Spleen (tissue), 11 donors: Measurements from ENCODE around the gene UBASH3B. TPM values are rescaled to one million over a fixed set of nuclear protein-coding genes. Genes with fewer than 3 reads are reported as not detected.

Source experiments
- DNase-seq: peaks from one replicate; pipeline ENCODE4 v3.0.0-alpha.2; 2020
- H3K27ac ChIP-seq, 8 donors: fragments of 200-600 bp; sonication (generic) in 7 of 8; 1 replicate in 4 of 8; 2 replicates in 4 of 8; pipeline versions ENCODE4 v1.5.0 to v1.8.0; 2016 to 2021; ENCODE audit warnings: inconsistent platforms in 4 of 8, mild to moderate bottlenecking in 4 of 8, moderate library complexity in 1 of 8
- H3K27me3 ChIP-seq, 7 donors: fragments of 200-600 bp; sonication (generic) in 6 of 7; replicated peaks in 1 of 7; 1 replicate in 4 of 7; 2 replicates in 3 of 7; pipeline versions ENCODE4 v1.5.0 to v1.8.0; 2016 to 2021; ENCODE audit warnings: inconsistent platforms in 3 of 7, mild to moderate bottlenecking in 1 of 7
- H3K36me3 ChIP-seq, 6 donors: fragments of 200-600 bp; sonication (generic) in 5 of 6; 1 replicate in 4 of 6; 2 replicates in 2 of 6; pipeline versions ENCODE4 v1.5.0 to v1.8.0; 2016 to 2021; ENCODE audit warnings: inconsistent platforms in 2 of 6
- H3K4me1 ChIP-seq, 6 donors: fragments of 200-600 bp; sonication (generic) in 5 of 6; 1 replicate in 3 of 6; 2 replicates in 3 of 6; pipeline versions ENCODE4 v1.5.0 to v1.8.0; 2016 to 2021; ENCODE audit warnings: inconsistent platforms in 3 of 6
- H3K4me3 ChIP-seq, 8 donors: fragments of 200-600 bp; sonication (generic) in 7 of 8; 1 replicate in 4 of 8; 2 replicates in 4 of 8; pipeline versions ENCODE4 v1.5.0 to v1.8.0; 2016 to 2021; ENCODE audit warnings: inconsistent platforms in 4 of 8, mild to moderate bottlenecking in 4 of 8, moderate library complexity in 2 of 8
- H3K9me3 ChIP-seq, 8 donors: fragments of 200-600 bp; sonication (generic) in 7 of 8; 1 replicate in 4 of 8; 2 replicates in 4 of 8; pipeline versions ENCODE4 v1.5.0 to v1.8.0; 2016 to 2021; ENCODE audit warnings: inconsistent platforms in 4 of 8
- CTCF ChIP-seq, 11 experiments: fragments of 200-600 bp in 7 of 11; fragments of 450-650 bp in 4 of 11; sonication (generic) in 4 of 11; IDR thresholded peaks in 8 of 11; conservative IDR thresholded peaks in 3 of 11; 1 replicate in 7 of 11; 2 replicates in 4 of 11; pipeline versions ENCODE4 v1.4.0 to v1.8.0; 2016 to 2021; ENCODE audit warnings: antibody characterized with exemption in 11 of 11, inconsistent platforms in 4 of 11, mild to moderate bottlenecking in 1 of 11
- POLR2A ChIP-seq, 3 donors: fragments of 450-650 bp; IDR thresholded peaks; one replicate each; pipeline ENCODE4 v1.5.1; 2017; ENCODE audit warnings: antibody characterized with exemption in 3 of 3, mild to moderate bottlenecking in 1 of 3
- POLR2AphosphoS5 ChIP-seq, 3 donors: sonication (generic); formaldehyde crosslinking; IDR thresholded peaks; one replicate each; pipeline ENCODE4 v1.5.1; 2017; ENCODE audit warnings: antibody characterized with exemption in 3 of 3
- WGBS, 5 donors: extraction: QIAGEN DNeasy Blood & Tissue Kit in 3 of 5; methylation state at CpG; one replicate each; pipeline versions ENCODE4 v1.1.5 to v1.1.7; 2013 to 2018; 5-methylcytosine and 5-hydroxymethylcytosine counted together
- intact Hi-C: fragments of 100-400 bp; cut with DNase I; formaldehyde crosslinking; loops from one replicate; pipeline ENCODE4 v1.15.0; 2023; ENCODE audit warnings: low total_unique reads
- polyA plus RNA-seq, 3 donors: library from polyadenylated mRNA; stranded (reverse); fragments of 200-250 nt; gene quantifications; one replicate each; pipeline ENCODE4 v1.2.1, GENCODE V29; 2013
- total RNA-seq, 7 donors: library from RNA; depleted of rRNA in 3 of 7; stranded (reverse); fragments of >200 nt in 3 of 7; fragmentation: NEBNext Ultra II Directional in 4 of 7; extraction: Animal tissue kit (Norgen Biotek cat#: 25700) in 4 of 7; gene quantifications; one replicate each; pipeline versions ENCODE4 v1.1.0 to v1.2.1, GENCODE V29; 2016 to 2021
- donor health status: healthy with polysubstance abuse.
- donor health status: DM: no; HTN: no; CAD: no; lungs with moderate emphysema.
- donor health status: DM: no; HTN: no; CAD: no.
- donor health status: Bipolar disorder and iron deficiency.
- donor health status: healthy.
- donor health status: DM: no; HTN: no; CAD: no.
- donor health status: DM: yes; HTN: yes; CAD: no.

Gene UBASH3B
- total and polyA plus RNA-seq, 10 donors = 4.4 to 190 (median 77.9) TPM

GRCh38 chr11:122751292-122752070 lies 96.0 kb downstream of the UBASH3B start:
- no peaks in the 10 kb centered on the region for H3K9me3 ChIP-seq
- peak overlapping the region in 4 of 8 donors; percentile 6 to 20 (median 16) for H3K27ac ChIP-seq
- TF ChIP-seq POLR2A (IDR thresholded peaks at IDR 0.05) (no peak), POLR2AphosphoS5 (IDR thresholded peaks at IDR 0.05) (no peak), CTCF (IDR thresholded peaks at IDR 0.05 in 8 of 11, conservative IDR thresholded peaks at IDR 0.05 in 3 of 11) (no peak)
- H3K27me3 ChIP-seq = no peaks in the 10 kb centered on the region
- DNase-seq = no peak
- WGBS, 5 donors = 86 to 94% (median 93%) methylated on average over 5 of the region's 5 CpGs
- H3K36me3 ChIP-seq = peaks cover 0 to 6% (median 0%) of the 10 kb centered on the region in 6 donors
- H3K4me1 ChIP-seq = peaks cover 35 to 100% (median 75%) of the 10 kb centered on the region in 6 donors
- intact Hi-C loops = no loop called here
- H3K4me3 ChIP-seq = no peak overlapping the region

- Histone ChIP-seq H3K27ac (peak overlapping the region in 4 of 8 donors; percentile 70 to 75 (median 72)), H3K9me3 (no peaks in the 10 kb centered on the region), H3K36me3 (peaks cover 0 to 6% (median 0%) of the 10 kb centered on the region in 6 donors), H3K27me3 (no peaks in the 10 kb centered on the region), H3K4me3 (no peak overlapping the region), H3K4me1 (peaks cover 27 to 99% (median 65%) of the 10 kb centered on the region in 6 donors)
- intact Hi-C loops = no loop called here
- no peak for DNase-seq
- whole genome bisulfite sequencing, 5 donors = 59 to 90% (median 72%) methylated on average over 3 of the region's 3 CpGs
- TF ChIP-seq CTCF (IDR thresholded peaks at IDR 0.05 in 8 of 11, conservative IDR thresholded peaks at IDR 0.05 in 3 of 11) = no peak
- TF ChIP-seq POLR2AphosphoS5 (IDR thresholded peaks at IDR 0.05) = no peak
- no peak for TF ChIP-seq POLR2A (IDR thresholded peaks at IDR 0.05)
These were observed 98.5 kb downstream of the UBASH3B start for GRCh38 chr11:122754028-122754427.

GRCh38 chr11:122754553-122755322 lies 99.2 kb downstream of the UBASH3B start:
- Histone ChIP-seq H3K36me3 (peaks cover 0 to 6% (median 0%) of the 10 kb centered on the region in 6 donors), H3K4me1 (peaks cover 26 to 99% (median 58%) of the 10 kb centered on the region in 6 donors), H3K9me3 (no peaks in the 10 kb centered on the region), H3K27ac (peak overlapping the region in 6 of 8 donors; percentile 29 to 75 (median 71)), H3K27me3 (no peaks in the 10 kb centered on the region), H3K4me3 (no peak overlapping the region)
- 73 to 81% (median 76%) methylated on average over 16 of the region's 16 CpGs for WGBS, 5 donors
- TF ChIP-seq POLR2A (IDR thresholded peaks at IDR 0.05) (no peak), CTCF (IDR thresholded peaks at IDR 0.05 in 8 of 11, conservative IDR thresholded peaks at IDR 0.05 in 3 of 11) (peak; percentile 38 to 71 (median 58))
- DNase-seq = no peak
- intact Hi-C loops = loop anchor here (5.0 kb wide), 1 partner anchor 122 kb away; no protein-coding TSS in a partner anchor
